Neuronal stem cell (in vitro differentiated cells): ENCODE data around the gene PHGDH.
"Not testable (repeated sequence)": the region's sequence is repeated elsewhere in the genome, so short reads cannot be mapped to it uniquely, and the experiment has no call there.

Experiments used
- DNase-seq: peaks from one replicate; pipeline ENCODE4 v3.0.0-alpha.2; 2013; ENCODE audit warnings: low spot score
- H2AFZ ChIP-seq: one replicate; pipeline ENCODE4 v1.6.1; 2013; ENCODE audit warnings: mild to moderate bottlenecking, low read length, inconsistent platforms
- H2AK5ac ChIP-seq: 2 replicates; pipeline ENCODE4 v1.6.1; 2013; ENCODE audit warnings: low read depth, mild to moderate bottlenecking, inconsistent platforms, low read length, moderate library complexity, mixed read lengths
- H2BK120ac ChIP-seq: 2 replicates; pipeline ENCODE4 v1.6.1; 2013; ENCODE audit warnings: low read depth, mild to moderate bottlenecking, inconsistent platforms, low read length, moderate library complexity, mixed read lengths
- H2BK12ac ChIP-seq: one replicate; pipeline ENCODE4 v1.6.1; 2013; ENCODE audit warnings: low read length, inconsistent platforms
- H2BK15ac ChIP-seq: 2 replicates; pipeline ENCODE4 v1.6.1; 2013; ENCODE audit warnings: mild to moderate bottlenecking, low read length, inconsistent platforms, mixed read lengths
- H2BK5ac ChIP-seq: one replicate; pipeline ENCODE4 v1.6.1; 2013; ENCODE audit warnings: inconsistent platforms, mild to moderate bottlenecking, low read length, moderate library complexity
- H3K14ac ChIP-seq: one replicate; pipeline ENCODE4 v1.6.1; 2013; ENCODE audit warnings: low read length, inconsistent platforms
- H3K18ac ChIP-seq: 2 replicates; pipeline ENCODE4 v1.6.1; 2013; ENCODE audit warnings: low read length, inconsistent platforms
- H3K23ac ChIP-seq: 2 replicates; pipeline ENCODE4 v1.6.1; 2013; ENCODE audit warnings: low read depth, mild to moderate bottlenecking, mixed read lengths, low read length, inconsistent platforms; ENCODE audit not compliant: poor library complexity
- H3K27ac ChIP-seq: replicated peaks from 3 replicates; pipeline ENCODE4 v1.5.1; 2013; ENCODE audit warnings: low read length, inconsistent platforms
- H3K27me3 ChIP-seq, 3 experiments: 2 replicates each; pipeline ENCODE4 v1.6.1; 2013; ENCODE audit warnings: low read length in 3 of 3, mild to moderate bottlenecking in 2 of 3, inconsistent platforms in 1 of 3, low read depth in 1 of 3, mixed read lengths in 1 of 3, moderate library complexity in 1 of 3; ENCODE audit not compliant: control insufficient read depth in 3 of 3, insufficient read depth in 3 of 3
- H3K36me3 ChIP-seq, 2 donors: replicated peaks in 1 of 2; 2 replicates each; pipeline ENCODE4 v1.6.1; 2013; ENCODE audit warnings: low read length in 2 of 2; ENCODE audit not compliant: control insufficient read depth in 2 of 2, insufficient read depth in 2 of 2
- H3K4ac ChIP-seq: 2 replicates; pipeline ENCODE4 v1.6.1; 2013; ENCODE audit warnings: inconsistent platforms, mild to moderate bottlenecking, low read length, moderate library complexity
- H3K4me1 ChIP-seq, 2 donors: 1 replicate in 1 of 2; 2 replicates in 1 of 2; pipeline ENCODE4 v1.6.1; 2013; ENCODE audit warnings: low read length in 2 of 2, low read depth in 1 of 2; ENCODE audit not compliant: control insufficient read depth in 2 of 2, insufficient read depth in 1 of 2
- H3K4me2 ChIP-seq: one replicate; pipeline ENCODE4 v1.6.1; 2013; ENCODE audit warnings: mild to moderate bottlenecking, low read length, inconsistent platforms; ENCODE audit not compliant: insufficient read depth, poor library complexity, severe bottlenecking
- H3K4me3 ChIP-seq, 2 donors: 2 replicates each; pipeline ENCODE4 v1.5.1; 2013; ENCODE audit warnings: low read length in 2 of 2, mild to moderate bottlenecking in 2 of 2, inconsistent platforms in 1 of 2, moderate library complexity in 1 of 2
- H3K79me1 ChIP-seq: one replicate; pipeline ENCODE4 v1.6.1; 2013; ENCODE audit warnings: low read depth, mild to moderate bottlenecking, inconsistent platforms, low read length, moderate library complexity
- H3K9ac ChIP-seq: one replicate; pipeline ENCODE4 v1.6.1; 2013; ENCODE audit warnings: mild to moderate bottlenecking, low read depth, low read length, inconsistent platforms; ENCODE audit not compliant: poor library complexity
- H3K9me3 ChIP-seq, 2 donors: replicated peaks in 1 of 2; 2 replicates each; pipeline versions ENCODE3 to v1.6.1; 2013; ENCODE audit warnings: low read length in 2 of 2, mild to moderate bottlenecking in 2 of 2, inconsistent platforms in 1 of 2, low read depth in 1 of 2, mixed read lengths in 1 of 2, moderate library complexity in 1 of 2; ENCODE audit not compliant: control insufficient read depth in 2 of 2, insufficient read depth in 1 of 2
- H4K8ac ChIP-seq: one replicate; pipeline ENCODE4 v1.6.1; 2013; ENCODE audit warnings: low read depth, mild to moderate bottlenecking, inconsistent platforms, low read length, moderate library complexity
- H4K91ac ChIP-seq: one replicate; pipeline ENCODE4 v1.6.1; 2013; ENCODE audit warnings: low read length, low read depth, mild to moderate bottlenecking, inconsistent platforms; ENCODE audit not compliant: poor library complexity
- WGBS, 2 donors: extraction: QIAGEN DNeasy Blood & Tissue Kit; methylation state at CpG; one replicate each; pipeline ENCODE4 v1.1.7; 2013; ENCODE audit warnings: missing lambda C conversion rate in 2 of 2, mixed read lengths in 1 of 2; ENCODE audit not compliant: insufficient read length in 2 of 2, insufficient replicate concordance in 1 of 2; ENCODE audit errors: extremely low coverage in 2 of 2; 5-methylcytosine and 5-hydroxymethylcytosine counted together

Gene PHGDH

DNA sequence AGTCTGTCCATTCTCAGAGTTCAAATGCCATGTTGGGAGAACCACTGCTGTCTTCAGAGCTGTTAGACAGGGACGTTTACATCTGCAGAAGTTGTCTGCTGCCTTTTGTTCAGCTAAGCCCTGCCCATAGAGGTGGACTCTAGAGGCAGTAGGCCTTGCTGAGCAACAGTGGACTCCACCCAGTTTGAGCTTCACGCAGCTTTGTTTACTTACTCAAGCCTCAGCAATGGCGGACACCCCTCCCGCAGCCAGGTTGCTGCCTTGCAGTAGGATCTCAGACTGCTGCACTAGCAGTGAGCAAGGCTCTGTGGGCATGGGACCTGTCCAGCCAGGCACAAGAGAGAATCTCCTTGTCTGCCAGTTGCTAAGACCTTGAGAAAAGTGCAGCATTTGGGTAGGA is 14.9 kb upstream of the PHGDH start:
- not testable (repeated sequence) for H3K9ac ChIP-seq, H3K4me1 ChIP-seq, H2BK5ac ChIP-seq, H4K91ac ChIP-seq, H3K27me3 ChIP-seq, H4K8ac ChIP-seq, H3K14ac ChIP-seq, H2AK5ac ChIP-seq, H3K23ac ChIP-seq, H2BK120ac ChIP-seq, H3K79me1 ChIP-seq, H3K9me3 ChIP-seq, DNase-seq, H2BK15ac ChIP-seq, H3K4me3 ChIP-seq, H3K4me2 ChIP-seq, H2BK12ac ChIP-seq, H3K4ac ChIP-seq, H3K36me3 ChIP-seq, H3K27ac ChIP-seq
- Histone ChIP-seq H2AFZ (peak overlapping the region; percentile 66), H3K18ac (peak overlapping the region; percentile 44)
- no CpG with 5 or more reads among the region's 4 CpGs for WGBS, 2 donors

DNA sequence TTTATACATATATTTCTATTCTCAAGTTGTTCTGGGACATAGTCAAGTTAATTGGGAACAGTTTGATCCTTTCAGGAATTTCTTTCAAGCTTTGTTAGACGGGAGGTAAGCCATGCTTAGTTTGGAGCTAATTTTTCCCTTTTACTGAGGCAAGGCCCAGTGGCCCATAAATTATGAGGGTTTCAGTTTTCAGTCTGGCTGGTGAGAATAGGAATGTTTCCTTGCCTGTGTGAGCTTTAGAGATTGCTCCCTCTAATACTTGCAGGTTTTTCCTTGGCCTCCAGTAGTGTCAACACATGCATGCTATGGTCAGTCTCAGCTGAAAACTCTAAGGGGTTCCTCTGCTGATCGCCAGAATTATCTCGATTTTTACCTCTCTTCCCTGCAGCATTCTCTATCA is 14.1 kb upstream of the PHGDH start:
- Histone ChIP-seq H2BK12ac (no peak overlapping the region), H3K79me1 (no peaks in the 10 kb centered on the region), H3K9ac (no peak overlapping the region), H2AK5ac (no peak overlapping the region), H2BK5ac (no peak overlapping the region), H3K14ac (no peak overlapping the region), H3K4me2 (no peak overlapping the region), H2AFZ (peak overlapping the region; percentile 26), H3K27ac (no peak overlapping the region), H3K4me1 (no peaks in the 10 kb centered on the region), H3K4me3 (no peak overlapping the region), H4K91ac (no peak overlapping the region), H4K8ac (no peak overlapping the region), H2BK15ac (no peak overlapping the region), H3K36me3 (no peaks in the 10 kb centered on the region), H3K27me3 (peaks cover 0 to 5% (median 0%) of the 10 kb centered on the region in 3 experiments), H3K18ac (no peak overlapping the region), H3K23ac (no peak overlapping the region), H3K9me3 (peaks cover 6 to 10% of the 10 kb centered on the region in 2 donors), H2BK120ac (no peak overlapping the region), H3K4ac (no peak overlapping the region)
- DNase-seq: no peak
- WGBS, 2 donors: no CpG with 5 or more reads among the region's 3 CpGs

DNA sequence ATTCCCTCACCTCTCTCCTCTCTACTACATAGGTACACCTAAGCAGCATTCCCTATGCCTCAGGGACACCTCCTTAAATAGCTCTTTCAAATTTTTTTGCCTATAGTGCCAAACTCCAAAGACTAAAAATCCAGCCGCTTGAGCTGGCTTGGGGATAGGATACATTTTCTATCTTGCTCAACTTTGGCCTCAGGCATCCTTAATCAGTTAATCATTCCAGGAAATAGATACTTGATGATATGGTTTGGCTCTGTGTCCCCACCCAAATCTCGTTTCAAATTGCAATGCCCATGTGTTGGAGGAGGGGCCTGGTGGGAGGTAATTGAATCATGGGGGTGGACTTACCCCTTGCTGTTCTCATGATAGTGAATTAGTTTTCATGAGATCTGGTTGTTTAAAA is 11.4 kb upstream of the PHGDH start:
- H3K36me3 ChIP-seq: no peaks in the 10 kb centered on the region
- no peak for DNase-seq
- H3K23ac ChIP-seq: no peak overlapping the region
- no peak overlapping the region for H3K14ac ChIP-seq
- no peak overlapping the region for H2BK5ac ChIP-seq
- no peak overlapping the region for H3K27ac ChIP-seq
- no peak overlapping the region for H3K9ac ChIP-seq
- no peak overlapping the region for H3K4me3 ChIP-seq
- no peaks in the 10 kb centered on the region for H3K4me1 ChIP-seq
- H2AFZ ChIP-seq: no peak overlapping the region
- H3K18ac ChIP-seq: no peak overlapping the region
- no peak overlapping the region for H2BK15ac ChIP-seq
- no peaks in the 10 kb centered on the region for H3K79me1 ChIP-seq
- no peak overlapping the region for H2BK12ac ChIP-seq
- peaks cover 9 to 10% of the 10 kb centered on the region in 2 donors for H3K9me3 ChIP-seq
- WGBS, 2 donors: no CpG with 5 or more reads among the region's 2 CpGs
- H2BK120ac ChIP-seq: no peak overlapping the region
- no peak overlapping the region for H2AK5ac ChIP-seq
- no peak overlapping the region for H4K8ac ChIP-seq
- H3K4me2 ChIP-seq: no peak overlapping the region
- H3K27me3 ChIP-seq: peaks cover 0 to 5% (median 0%) of the 10 kb centered on the region in 3 experiments
- H4K91ac ChIP-seq: no peak overlapping the region
- no peak overlapping the region for H3K4ac ChIP-seq

DNA sequence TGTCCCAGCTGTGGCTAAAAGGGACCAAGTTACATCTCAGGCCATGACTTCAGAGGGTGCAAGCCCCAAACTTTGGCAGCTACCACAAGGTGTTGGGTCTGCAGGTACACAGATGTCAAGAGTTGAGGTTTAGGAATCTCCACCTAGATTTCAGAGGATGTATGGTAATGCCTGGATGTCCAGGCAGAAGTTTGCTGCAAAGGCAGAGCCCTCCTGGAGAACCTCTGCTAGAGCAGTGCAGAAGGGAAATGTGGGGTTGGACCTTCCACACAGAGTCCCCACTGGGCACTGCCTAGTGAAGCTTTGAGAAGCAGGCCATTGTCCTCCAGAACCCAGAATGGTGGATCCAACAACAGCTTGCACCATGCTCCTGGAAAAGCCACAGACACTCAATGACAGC is 10.1 kb upstream of the PHGDH start:
- H3K4me2 ChIP-seq: no peak overlapping the region
- DNase-seq: no peak
- no peak overlapping the region for H2AFZ ChIP-seq
- H4K8ac ChIP-seq: no peak overlapping the region
- H4K91ac ChIP-seq: no peak overlapping the region
- H3K4me1 ChIP-seq: no peaks in the 10 kb centered on the region
- no peak overlapping the region for H3K18ac ChIP-seq
- H2BK15ac ChIP-seq: no peak overlapping the region
- no peak overlapping the region for H3K9ac ChIP-seq
- no peak overlapping the region for H3K4me3 ChIP-seq
- H3K14ac ChIP-seq: no peak overlapping the region
- H3K79me1 ChIP-seq: no peaks in the 10 kb centered on the region
- H3K27ac ChIP-seq: no peak overlapping the region
- H3K9me3 ChIP-seq: peaks cover 9 to 10% of the 10 kb centered on the region in 2 donors
- no peak overlapping the region for H2BK12ac ChIP-seq
- no peak overlapping the region for H3K4ac ChIP-seq
- H3K27me3 ChIP-seq: peaks cover 0 to 5% (median 0%) of the 10 kb centered on the region in 3 experiments
- H3K23ac ChIP-seq: no peak overlapping the region
- no peak overlapping the region for H2BK120ac ChIP-seq
- no peak overlapping the region for H2AK5ac ChIP-seq
- no peak overlapping the region for H2BK5ac ChIP-seq
- no peaks in the 10 kb centered on the region for H3K36me3 ChIP-seq
